ENCODE measurements around the gene SLC50A1. TPM values are rescaled to one million over a fixed set of nuclear protein-coding genes. Genes with fewer than 3 reads are reported as not detected.

Gene SLC50A1
- total RNA-seq (2014; rRNA removed; shearing (Covaris generic)): 55.7 and 62.9 TPM in 2 replicates

- peak; percentile 93 for DNase-seq (ENCODE audit: low read depth)
These were observed at the start of gene SLC50A1 for GRCh38 chr1:155135415-155136028. TSS of gene SLC50A1 (plus strand) at chr1:155135852. CDS start at chr1:155135912, 60 bp downstream.

- peak; percentile 60 for DNase-seq (ENCODE audit: low read depth)
These were observed 49.4 kb upstream of the SLC50A1 start for GRCh38 chr1:155086128-155086741.

- no peak for DNase-seq (ENCODE audit: low read depth)
These were observed 48.7 kb upstream of the SLC50A1 start for GRCh38 chr1:155086856-155087535.

GRCh38 chr1:155091071-155092051 is 44.3 kb upstream of the SLC50A1 start:
- peak; percentile 53 for DNase-seq (ENCODE audit: low read depth)

GRCh38 chr1:155092131-155092530 is 43.5 kb upstream of the SLC50A1 start:
- no peak for DNase-seq (ENCODE audit: low read depth)

GRCh38 chr1:155092641-155093040 is 43.0 kb upstream of the SLC50A1 start:
- no peak for DNase-seq (ENCODE audit: low read depth)

GRCh38 chr1:155093911-155094621 is 41.6 kb upstream of the SLC50A1 start:
- peak; percentile 60 for DNase-seq (ENCODE audit: low read depth)

GRCh38 chr1:155094622-155094948 is 41.1 kb upstream of the SLC50A1 start:
- no peak for DNase-seq (ENCODE audit: low read depth)

GRCh38 chr1:155099331-155099730 is 36.3 kb upstream of the SLC50A1 start:
- DNase-seq (ENCODE audit: low read depth): no peak

- DNase-seq (ENCODE audit: low read depth): no peak
These were observed 32.3 kb upstream of the SLC50A1 start for GRCh38 chr1:155103325-155103724.

- DNase-seq (ENCODE audit: low read depth): no peak
These were observed 30.8 kb upstream of the SLC50A1 start for GRCh38 chr1:155104605-155105534.

GRCh38 chr1:155105604-155106011 is 30.0 kb upstream of the SLC50A1 start:
- DNase-seq (ENCODE audit: low read depth): no peak

- no peak for DNase-seq (ENCODE audit: low read depth)
These were observed 28.8 kb upstream of the SLC50A1 start for GRCh38 chr1:155106862-155107261.

- DNase-seq (ENCODE audit: low read depth): no peak
These were observed 28.1 kb upstream of the SLC50A1 start for GRCh38 chr1:155107309-155108264.

- DNase-seq (ENCODE audit: low read depth): no peak
These were observed 27.4 kb upstream of the SLC50A1 start for GRCh38 chr1:155108296-155108695.

GRCh38 chr1:155110381-155110780 is 25.3 kb upstream of the SLC50A1 start:
- no peak for DNase-seq (ENCODE audit: low read depth)

GRCh38 chr1:155110826-155111225 is 24.8 kb upstream of the SLC50A1 start:
- no peak for DNase-seq (ENCODE audit: low read depth)

- no peak for DNase-seq (ENCODE audit: low read depth)
These were observed 22.1 kb upstream of the SLC50A1 start for GRCh38 chr1:155113450-155113980.
